Neural cell (in vitro differentiated cells): ENCODE data around the gene CDH16. TPM values are rescaled to one million over a fixed set of nuclear protein-coding genes. Genes with fewer than 3 reads are reported as not detected.

Experiments used
- H2AFZ ChIP-seq: fragments of 200-600, 300-800 bp; sonication (generic), shearing (Covaris generic); 2 replicates; pipeline ENCODE4 v1.6.0; 2014; ENCODE audit warnings: low read depth, mild to moderate bottlenecking, antibody characterized with exemption, low read length, moderate library complexity
- H3F3A ChIP-seq: fragments of 200-600 bp; shearing (Covaris generic); 2 replicates; pipeline ENCODE4 v1.6.1; 2016; ENCODE audit warnings: mild to moderate bottlenecking, moderate library complexity, mixed read lengths, antibody characterized with exemption, low read length; ENCODE audit not compliant: insufficient read depth, poor library complexity, severe bottlenecking
- H3K27ac ChIP-seq: fragments of 200-600, 300-800 bp; sonication (generic), shearing (Covaris generic); 2 replicates; pipeline ENCODE4 v1.5.1; 2014; ENCODE audit warnings: mild to moderate bottlenecking, low read length, moderate library complexity
- H3K27me3 ChIP-seq: fragments of 300-800, 200-600 bp; sonication (generic), shearing (Covaris generic); 2 replicates; pipeline ENCODE4 v1.6.0; 2014; ENCODE audit warnings: mild to moderate bottlenecking, low read depth, low read length, moderate library complexity; ENCODE audit not compliant: insufficient read depth
- H3K36me3 ChIP-seq: fragments of 300-800, 200-600 bp; sonication (generic), shearing (Covaris generic); 2 replicates; pipeline ENCODE4 v1.5.1; 2014; ENCODE audit warnings: mild to moderate bottlenecking, antibody characterized with exemption, low read length, moderate library complexity; ENCODE audit not compliant: insufficient read depth
- H3K4me2 ChIP-seq: fragments of 300-800, 200-600 bp; sonication (generic), shearing (Covaris generic); 2 replicates; pipeline ENCODE4 v1.6.0; 2014; ENCODE audit warnings: mild to moderate bottlenecking, low read length
- H3K4me3 ChIP-seq: fragments of 300-800, 200-600 bp; sonication (generic), shearing (Covaris generic); 2 replicates; pipeline ENCODE4 v1.5.1; 2014; ENCODE audit warnings: mild to moderate bottlenecking, low read length, moderate library complexity
- H3K79me2 ChIP-seq: fragments of 200-600 bp; shearing (Covaris generic); replicated peaks from 2 replicates; pipeline ENCODE4 v1.6.0; 2014; ENCODE audit warnings: mild to moderate bottlenecking, low read length, moderate library complexity; ENCODE audit not compliant: insufficient read depth
- H3K9ac ChIP-seq: fragments of 300-800, 200-600 bp; sonication (generic), shearing (Covaris generic); 2 replicates; pipeline ENCODE4 v1.6.1; 2016; ENCODE audit warnings: mild to moderate bottlenecking, low read length, mixed read lengths
- H3K9me2 ChIP-seq: fragments of 200-600 bp; shearing (Covaris generic); 2 replicates; pipeline ENCODE4 v1.6.1; 2016; ENCODE audit warnings: mild to moderate bottlenecking, low read length, mixed read lengths; ENCODE audit not compliant: insufficient read depth
- H3K9me3 ChIP-seq: fragments of 200-600, 300-800 bp; sonication (generic), shearing (Covaris generic); 2 replicates; pipeline ENCODE4 v1.6.1; 2016; ENCODE audit warnings: mild to moderate bottlenecking, mixed run types, low read length, moderate library complexity, mixed read lengths
- H4K20me1 ChIP-seq: fragments of 200-600 bp; shearing (Covaris generic); 2 replicates; pipeline ENCODE4 v1.6.1; 2016; ENCODE audit warnings: mild to moderate bottlenecking, mixed run types; ENCODE audit not compliant: insufficient read depth
- CTCF ChIP-seq: fragments of 450-650 bp; IDR thresholded peaks from 2 replicates; pipeline ENCODE4 v1.5.1; 2014; ENCODE audit warnings: antibody characterized with exemption, mild to moderate bottlenecking, moderate library complexity; ENCODE audit not compliant: poor library complexity, severe bottlenecking
- EP300 ChIP-seq: fragments of 450-650 bp; conservative IDR thresholded peaks from 2 replicates; pipeline ENCODE4 v1.6.1; 2014; ENCODE audit warnings: antibody characterized with exemption, mild to moderate bottlenecking, moderate library complexity; ENCODE audit not compliant: poor library complexity, severe bottlenecking
- EZH2 ChIP-seq: fragments of 200-600, 300-800 bp; shearing (Covaris generic), sonication (generic); IDR thresholded peaks from 2 replicates; pipeline ENCODE4 v1.6.1; 2014; ENCODE audit warnings: antibody characterized with exemption, low read length, borderline replicate concordance, mild to moderate bottlenecking; ENCODE audit not compliant: insufficient read depth, poor library complexity, severe bottlenecking
- MXI1 ChIP-seq: fragments of 450-650 bp; conservative IDR thresholded peaks from 2 replicates; pipeline ENCODE4 v1.6.1; 2014; ENCODE audit warnings: antibody characterized with exemption, mild to moderate bottlenecking; ENCODE audit not compliant: poor library complexity, severe bottlenecking
- POLR2AphosphoS5 ChIP-seq: IDR thresholded peaks from 2 replicates; pipeline ENCODE4 v1.6.1; 2012
- RAD21 ChIP-seq: fragments of 450-650 bp; conservative IDR thresholded peaks from 2 replicates; pipeline ENCODE4 v1.6.1; 2014; ENCODE audit warnings: antibody characterized with exemption, mild to moderate bottlenecking, moderate library complexity
- REST ChIP-seq: IDR thresholded peaks from 2 replicates; pipeline ENCODE4 v1.6.1; 2012; ENCODE audit warnings: borderline replicate concordance
- SMC3 ChIP-seq: fragments of 450-650 bp; conservative IDR thresholded peaks from 2 replicates; pipeline ENCODE4 v1.6.1; 2014; ENCODE audit warnings: antibody characterized with exemption, mild to moderate bottlenecking, moderate library complexity; ENCODE audit not compliant: poor library complexity
- TAF1 ChIP-seq: IDR thresholded peaks from 2 replicates; pipeline ENCODE4 v1.6.1; 2012; ENCODE audit warnings: low read depth
- polyA plus RNA-seq: library from polyadenylated mRNA; depleted of rRNA; stranded (reverse); fragments of >200 nt; gene quantifications from 2 replicates; pipeline ENCODE4 v1.2.3, GENCODE V29; 2014

CDH16 gene
- polyA plus RNA-seq, 1 donor from 2014 or later, result not detected

- Histone ChIP-seq H2AFZ (no peak overlapping the region), H4K20me1 (no peaks in the 10 kb centered on the region), H3K36me3 (no peaks in the 10 kb centered on the region), H3K27ac (no peak overlapping the region), H3K79me2 (no peaks in the 10 kb centered on the region), H3K4me2 (no peak overlapping the region), H3K9me2 (no peaks in the 10 kb centered on the region), H3F3A (no peaks in the 10 kb centered on the region), H3K9ac (no peak overlapping the region), H3K27me3 (no peaks in the 10 kb centered on the region), H3K9me3 (no peaks in the 10 kb centered on the region), H3K4me3 (no peak overlapping the region)
- TF ChIP-seq POLR2AphosphoS5, result no peak
- no peak for TF ChIP-seq RAD21
- no peak for TF ChIP-seq EP300
- TF ChIP-seq MXI1, result no peak
Measured at GRCh38 chr16:66905633-66906539, 12.8 kb downstream of the CDH16 start.

- H3K27ac ChIP-seq, result no peak overlapping the region
- no peak overlapping the region for H3K4me2 ChIP-seq
- TF ChIP-seq REST (no peak), RAD21 (no peak), EZH2 (no peak), SMC3 (no peak), POLR2AphosphoS5 (no peak), EP300 (no peak), CTCF (no peak), TAF1 (no peak)
- no peak overlapping the region for H2AFZ ChIP-seq
- no peaks in the 10 kb centered on the region for H4K20me1 ChIP-seq
- no peaks in the 10 kb centered on the region for H3K9me2 ChIP-seq
- no peaks in the 10 kb centered on the region for H3K27me3 ChIP-seq
- H3K36me3 ChIP-seq, result no peaks in the 10 kb centered on the region
- no peaks in the 10 kb centered on the region for H3F3A ChIP-seq
- no peak overlapping the region for H3K9ac ChIP-seq
- no peak overlapping the region for H3K4me3 ChIP-seq
- H3K79me2 ChIP-seq, result no peaks in the 10 kb centered on the region
- H3K9me3 ChIP-seq, result no peaks in the 10 kb centered on the region
Measured at GRCh38 chr16:66904846-66905632, 13.6 kb downstream of the CDH16 start.
